Upper lobe of right lung (tissue), 1 donor: Measurements from ENCODE around the gene PI4K2A. TPM values are rescaled to one million over a fixed set of nuclear protein-coding genes. Genes with fewer than 3 reads are reported as not detected.

Source experiments
- ATAC-seq: fragments of 200-7000 bp; cut with Tn5 transposase; one replicate; pipeline ENCODE4 v1.9.1; 2020; ENCODE audit warnings: mild to moderate bottlenecking, moderate library complexity
- DNase-seq: peaks from one replicate; pipeline ENCODE4 v3.0.0-alpha.2; 2020
- H3K27ac ChIP-seq: fragments of 200-600 bp; one replicate; pipeline ENCODE4 v1.8.0; 2022
- H3K27me3 ChIP-seq: fragments of 200-600 bp; one replicate; pipeline ENCODE4 v1.8.0; 2022; ENCODE audit warnings: mild to moderate bottlenecking
- H3K36me3 ChIP-seq: fragments of 200-600 bp; one replicate; pipeline ENCODE4 v1.8.0; 2022
- H3K4me1 ChIP-seq: fragments of 200-600 bp; one replicate; pipeline ENCODE4 v1.8.0; 2022
- H3K4me3 ChIP-seq: fragments of 200-600 bp; one replicate; pipeline ENCODE4 v1.8.0; 2022; ENCODE audit warnings: mild to moderate bottlenecking
- H3K9me3 ChIP-seq: fragments of 200-600 bp; one replicate; pipeline ENCODE4 v1.8.0; 2022
- intact Hi-C: fragments of 100-400 bp; cut with DNase I; formaldehyde crosslinking; loops from one replicate; pipeline ENCODE4 v1.11.0; 2022
- total RNA-seq: library from RNA; stranded (reverse); fragmentation: NEBNext Ultra II Directional; extraction: Animal tissue kit (Norgen Biotek cat#: 25700); gene quantifications from one replicate; pipeline ENCODE4 v1.2.1, GENCODE V29; 2021
- TF ChIP-seq, protein P1 (sequence below): fragments of 200-600 bp; IDR thresholded peaks from one replicate; pipeline ENCODE4 v1.8.0; 2022; ENCODE audit warnings: antibody characterized with exemption
- donor health status: DM: no; HTN: yes; CAD: no; lungs with severe emphysema.

PI4K2A gene
- total RNA-seq, 1 donor from 2014 or later, result 28.3 TPM

DNA sequence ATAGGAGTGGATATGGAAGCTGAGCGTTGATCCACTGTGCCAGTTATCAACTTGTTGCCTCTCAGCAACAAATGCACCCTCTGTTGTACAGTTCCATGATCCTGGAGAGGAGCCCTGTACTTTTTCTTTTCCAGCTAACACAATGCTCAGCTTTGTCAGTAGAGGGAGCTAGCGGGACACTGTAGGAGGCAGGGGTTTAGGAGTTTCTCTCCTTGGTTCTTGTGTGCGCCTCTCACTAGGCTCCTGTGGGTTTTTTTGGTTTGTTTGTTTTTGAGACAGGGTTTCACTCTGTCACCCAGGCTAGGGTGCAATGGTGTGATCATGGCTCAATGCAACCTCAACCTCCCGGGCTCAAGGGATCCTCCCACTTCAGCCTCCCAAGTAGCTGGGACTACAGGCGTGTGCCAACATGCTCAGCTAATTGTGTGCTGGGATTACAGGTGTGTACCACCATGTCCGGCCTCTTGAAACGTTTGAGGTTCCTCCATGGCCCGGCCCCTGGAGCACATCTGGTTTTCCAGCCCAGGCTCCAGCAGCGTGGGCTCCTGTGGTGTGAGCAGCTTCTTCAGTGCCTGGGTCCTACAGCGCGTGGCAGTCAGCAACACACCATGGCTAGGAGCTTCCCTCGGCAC lies 61.1 kb downstream of the PI4K2A start:
- intact Hi-C loops, result no loop called here

DNA sequence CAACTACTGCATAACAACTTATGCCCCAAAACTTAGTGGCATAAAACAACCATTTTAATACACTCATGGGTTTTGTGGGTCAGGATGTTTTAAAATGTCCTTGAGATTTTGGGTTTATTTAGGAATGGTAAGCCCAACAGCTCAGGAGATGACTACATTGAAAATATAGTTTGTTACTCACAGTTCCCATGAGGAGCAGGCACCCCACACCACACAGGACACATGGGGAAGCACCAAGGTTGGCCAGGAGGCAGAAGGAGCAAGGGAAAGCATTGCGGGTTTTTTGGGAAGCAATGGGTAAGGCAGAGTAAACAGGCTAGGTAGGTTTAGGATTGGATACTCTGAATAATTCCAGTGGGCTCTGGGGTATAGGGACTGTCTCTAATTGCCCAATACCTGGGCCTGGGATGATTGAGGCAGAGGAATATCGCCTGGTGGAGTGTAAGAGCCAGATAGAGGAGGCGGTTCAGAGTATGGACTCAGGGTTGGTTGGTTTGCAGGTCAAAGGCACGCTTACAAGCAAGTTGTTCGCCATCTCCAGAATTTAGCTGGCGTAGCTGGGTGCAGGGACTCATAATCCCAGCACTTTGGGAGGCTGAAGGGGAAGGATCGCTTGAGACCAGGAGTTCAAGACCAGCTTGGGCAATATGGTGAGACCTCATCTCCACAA lies 63.1 kb downstream of the PI4K2A start:
- no peaks in the 10 kb centered on the region for H3K4me1 ChIP-seq
- TF ChIP-seq, protein P1, sequence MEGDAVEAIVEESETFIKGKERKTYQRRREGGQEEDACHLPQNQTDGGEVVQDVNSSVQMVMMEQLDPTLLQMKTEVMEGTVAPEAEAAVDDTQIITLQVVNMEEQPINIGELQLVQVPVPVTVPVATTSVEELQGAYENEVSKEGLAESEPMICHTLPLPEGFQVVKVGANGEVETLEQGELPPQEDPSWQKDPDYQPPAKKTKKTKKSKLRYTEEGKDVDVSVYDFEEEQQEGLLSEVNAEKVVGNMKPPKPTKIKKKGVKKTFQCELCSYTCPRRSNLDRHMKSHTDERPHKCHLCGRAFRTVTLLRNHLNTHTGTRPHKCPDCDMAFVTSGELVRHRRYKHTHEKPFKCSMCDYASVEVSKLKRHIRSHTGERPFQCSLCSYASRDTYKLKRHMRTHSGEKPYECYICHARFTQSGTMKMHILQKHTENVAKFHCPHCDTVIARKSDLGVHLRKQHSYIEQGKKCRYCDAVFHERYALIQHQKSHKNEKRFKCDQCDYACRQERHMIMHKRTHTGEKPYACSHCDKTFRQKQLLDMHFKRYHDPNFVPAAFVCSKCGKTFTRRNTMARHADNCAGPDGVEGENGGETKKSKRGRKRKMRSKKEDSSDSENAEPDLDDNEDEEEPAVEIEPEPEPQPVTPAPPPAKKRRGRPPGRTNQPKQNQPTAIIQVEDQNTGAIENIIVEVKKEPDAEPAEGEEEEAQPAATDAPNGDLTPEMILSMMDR, result no peak
- DNase-seq (no peak), ATAC-seq (no peak)
- no peaks in the 10 kb centered on the region for H3K36me3 ChIP-seq
- intact Hi-C loops, result no loop called here
- H3K27ac ChIP-seq, result no peak overlapping the region
- no peaks in the 10 kb centered on the region for H3K27me3 ChIP-seq
- no peaks in the 10 kb centered on the region for H3K9me3 ChIP-seq
- H3K4me3 ChIP-seq, result no peak overlapping the region

More for the DNA sequence above, 61.1 kb downstream of the PI4K2A start:
- Histone ChIP-seq H3K4me3 (no peak overlapping the region), H3K9me3 (no peaks in the 10 kb centered on the region), H3K27ac (no peak overlapping the region), H3K27me3 (no peaks in the 10 kb centered on the region), H3K36me3 (no peaks in the 10 kb centered on the region), H3K4me1 (no peaks in the 10 kb centered on the region)
- TF ChIP-seq, protein P1, result peak; percentile 90
- ATAC-seq (peak; percentile 97), DNase-seq (no peak)

DNA sequence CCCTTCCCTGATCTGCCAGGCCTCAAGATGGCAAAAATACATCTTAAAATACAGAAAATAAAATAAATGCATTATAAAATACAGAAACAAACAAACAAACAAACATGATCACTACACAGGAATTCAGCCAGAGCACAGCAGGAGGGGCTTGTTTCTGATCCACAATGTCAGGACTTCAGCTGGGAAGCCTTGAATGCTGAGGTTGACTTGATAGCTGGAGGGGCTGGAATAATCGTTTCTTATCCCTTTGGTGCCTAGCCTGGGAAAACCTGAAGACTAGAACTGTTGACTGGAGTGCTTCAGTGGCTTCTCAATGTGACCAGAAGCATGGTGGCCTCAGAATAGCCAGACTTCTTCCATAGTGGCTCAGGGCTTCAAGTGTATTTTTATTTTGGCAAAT lies 63.9 kb downstream of the PI4K2A start:
- no peaks in the 10 kb centered on the region for H3K27me3 ChIP-seq
- H3K4me1 ChIP-seq, result no peaks in the 10 kb centered on the region
- ATAC-seq (no peak), DNase-seq (no peak)
- no peaks in the 10 kb centered on the region for H3K9me3 ChIP-seq
- H3K4me3 ChIP-seq, result no peak overlapping the region
- TF ChIP-seq, protein P1, result no peak
- intact Hi-C loops, result no loop called here
- no peak overlapping the region for H3K27ac ChIP-seq
- H3K36me3 ChIP-seq, result no peaks in the 10 kb centered on the region

DNA sequence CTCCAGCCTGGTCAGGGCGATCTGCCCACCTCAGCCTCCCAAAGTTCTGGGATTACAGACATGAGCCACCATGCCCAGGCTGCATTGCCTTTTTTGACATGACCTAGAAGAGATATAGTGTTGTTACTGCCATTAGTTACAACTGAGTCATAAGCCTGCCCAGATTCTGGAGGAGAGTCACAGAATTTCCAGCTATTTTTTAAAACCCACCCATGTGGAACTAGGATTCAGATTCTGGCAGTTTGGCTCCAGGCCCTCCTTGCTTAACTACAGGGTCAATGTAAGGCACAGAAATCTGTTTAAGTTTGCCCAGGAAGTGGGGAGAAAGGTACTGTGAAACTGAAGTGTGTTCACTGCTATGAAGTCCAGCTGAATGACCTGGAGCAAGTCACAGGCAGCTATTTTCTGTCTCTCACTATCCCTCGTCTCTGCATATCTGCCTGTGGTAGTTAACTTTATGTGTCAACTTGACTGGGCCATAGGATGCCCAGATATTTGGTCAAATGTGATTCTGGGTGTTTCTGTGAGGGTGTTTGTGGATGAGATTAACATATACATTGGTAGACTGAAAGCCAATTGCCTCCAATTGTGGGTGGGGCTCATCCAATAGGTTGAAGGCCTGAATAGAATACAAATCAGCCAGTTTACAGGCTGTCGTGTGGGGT lies 64.7 kb downstream of the PI4K2A start:
- DNase-seq (no peak), ATAC-seq (no peak)
- TF ChIP-seq, protein P1, result no peak
- Histone ChIP-seq H3K36me3 (no peaks in the 10 kb centered on the region), H3K4me3 (no peak overlapping the region), H3K27ac (no peak overlapping the region), H3K9me3 (no peaks in the 10 kb centered on the region), H3K4me1 (no peaks in the 10 kb centered on the region), H3K27me3 (no peaks in the 10 kb centered on the region)
- intact Hi-C loops, result no loop called here

DNA sequence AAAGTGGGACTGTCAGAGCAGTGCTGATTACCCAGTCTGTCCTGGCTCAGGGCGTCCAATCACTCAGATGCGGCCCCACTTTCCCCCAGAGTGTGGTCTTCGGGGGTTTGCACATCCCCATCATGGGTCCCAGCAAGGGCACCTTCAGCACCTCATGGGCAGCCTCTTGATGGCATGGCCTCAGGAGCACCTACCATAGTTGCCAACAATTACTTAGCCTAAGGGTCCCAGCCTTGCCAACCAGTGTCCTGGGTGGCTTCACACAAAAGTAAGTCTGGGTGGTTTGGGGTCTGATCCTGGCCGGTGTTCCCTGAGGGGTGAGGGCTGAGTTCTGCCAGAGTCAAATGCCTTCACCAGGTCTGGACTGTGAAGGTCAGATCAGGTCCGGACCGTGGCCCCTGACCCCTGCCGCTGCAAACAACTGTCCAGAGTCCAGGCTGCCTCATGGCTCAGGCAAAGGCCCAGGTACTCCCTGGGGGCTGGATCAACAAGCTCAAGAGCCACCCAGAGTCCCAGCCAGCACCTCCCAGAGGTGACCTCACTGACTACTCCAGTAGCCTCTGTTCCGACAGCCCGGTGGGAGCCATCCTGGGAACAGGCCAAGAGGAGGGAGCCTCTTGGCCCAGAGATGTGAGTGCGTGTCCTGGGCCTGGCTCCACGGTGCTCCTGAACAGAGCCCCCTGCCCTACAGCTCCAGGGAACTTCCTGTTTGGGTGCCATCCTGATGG lies 66.8 kb downstream of the PI4K2A start:
- no peak overlapping the region for H3K4me3 ChIP-seq
- intact Hi-C loops, result no loop called here
- TF ChIP-seq, protein P1, result no peak
- no peaks in the 10 kb centered on the region for H3K36me3 ChIP-seq
- H3K4me1 ChIP-seq, result no peaks in the 10 kb centered on the region
- DNase-seq (no peak), ATAC-seq (no peak)
- H3K9me3 ChIP-seq, result no peaks in the 10 kb centered on the region
- no peaks in the 10 kb centered on the region for H3K27me3 ChIP-seq
- H3K27ac ChIP-seq, result no peak overlapping the region
